B cell (primary cell): ENCODE results near the gene RGS14. TPM values are rescaled to one million over a fixed set of nuclear protein-coding genes. Genes with fewer than 3 reads are reported as not detected.
A peak's percentile ranks its signal among the peaks of the same experiment; 100 is the strongest.

Experiments
- ATAC-seq: fragments of 200-7000 bp; cut with Tn5 transposase; one replicate; pipeline ENCODE4 v1.10.0; 2021; ENCODE audit warnings: low read depth, mild to moderate bottlenecking, moderate number of reproducible peaks, moderate library complexity
- CTCF ChIA-PET: fragments of 350-600 bp; sonication (Branson Sonifier 250); formaldehyde crosslinking; loops from one replicate; lab custom pipeline; 2021; ENCODE audit warnings: antibody characterized with exemption, inconsistent platforms; lab: Charles Lee
- POLR2A ChIA-PET: fragments of 350-600 bp; sonication (Branson Sonifier 250); formaldehyde crosslinking; loops from one replicate; lab custom pipeline; 2021; ENCODE audit warnings: antibody characterized with exemption; lab: Charles Lee
- DNase-seq: peaks from one replicate; pipeline ENCODE4 v3.0.0; 2013
- H2AFZ ChIP-seq: 2 replicates; pipeline ENCODE4 v1.6.1; 2012; ENCODE audit warnings: mild to moderate bottlenecking, low read depth, low read length; ENCODE audit not compliant: insufficient read depth, poor library complexity, severe bottlenecking
- H3K27ac ChIP-seq, 2 donors: 1 replicate in 1 of 2; 2 replicates in 1 of 2; pipeline ENCODE4 v1.5.1; 2012 to 2013; ENCODE audit warnings: low read length in 2 of 2, mild to moderate bottlenecking in 2 of 2, moderate library complexity in 1 of 2
- H3K27me3 ChIP-seq, 4 experiments: fragments of 200-600 bp in 1 of 4; sonication (generic) in 1 of 4; replicated peaks in 1 of 4; 1 replicate in 2 of 4; 2 replicates in 2 of 4; pipeline versions ENCODE4 v1.6.1 to v1.7.0; 2013 to 2016; ENCODE audit warnings: low read length in 3 of 4, mild to moderate bottlenecking in 2 of 4, mixed read lengths in 1 of 4, moderate library complexity in 1 of 4; ENCODE audit not compliant: insufficient read depth in 4 of 4, control insufficient read depth in 3 of 4; ENCODE audit errors: control extremely low read depth in 1 of 4
- H3K36me3 ChIP-seq, 2 experiments: replicated peaks in 1 of 2; 1 replicate in 1 of 2; 2 replicates in 1 of 2; pipeline versions ENCODE4 v1.6.1 to v1.7.1; 2013; ENCODE audit warnings: low read length in 1 of 2; ENCODE audit not compliant: insufficient read depth in 2 of 2, control insufficient read depth in 1 of 2; ENCODE audit errors: control extremely low read depth in 1 of 2, extremely low read depth in 1 of 2
- H3K4me1 ChIP-seq, 2 donors: fragments of 200-600 bp in 1 of 2; sonication (generic) in 1 of 2; 1 replicate in 1 of 2; 2 replicates in 1 of 2; pipeline versions ENCODE4 v1.5.1 to v1.6.1; 2013 to 2017; ENCODE audit warnings: low read length in 2 of 2; ENCODE audit not compliant: control insufficient read depth in 2 of 2, insufficient read depth in 2 of 2
- H3K4me2 ChIP-seq: replicated peaks from 2 replicates; pipeline ENCODE3; 2012; ENCODE audit warnings: mild to moderate bottlenecking, low read depth, low read length; ENCODE audit not compliant: poor library complexity, severe bottlenecking
- H3K4me3 ChIP-seq, 5 experiments: fragments of 200-600 bp in 1 of 5; sonication (generic) in 1 of 5; 1 replicate in 3 of 5; 2 replicates in 2 of 5; pipeline versions ENCODE4 v1.5.1 to v1.7.0; 2011 to 2016; ENCODE audit warnings: low read length in 4 of 5, mild to moderate bottlenecking in 4 of 5, low read depth in 2 of 5, control low read depth in 1 of 5, moderate library complexity in 1 of 5; ENCODE audit not compliant: insufficient read depth in 1 of 5; ENCODE audit errors: control extremely low read depth in 1 of 5, extremely low read depth in 1 of 5
- H3K79me2 ChIP-seq: fragments of 200-600 bp; sonication (generic); one replicate; pipeline ENCODE4 v1.6.0; 2016; ENCODE audit warnings: low read length; ENCODE audit not compliant: control insufficient read depth, insufficient read depth
- H3K9ac ChIP-seq: fragments of 200-600 bp; sonication (generic); 2 replicates; pipeline ENCODE4 v1.6.1; 2017; ENCODE audit warnings: mild to moderate bottlenecking, low read length, moderate library complexity
- H3K9me3 ChIP-seq, 3 donors: one replicate each; pipeline versions ENCODE4 v1.6.1 to v1.7.1; 2013; ENCODE audit warnings: low read length in 2 of 3; ENCODE audit not compliant: control insufficient read depth in 2 of 3, insufficient read depth in 1 of 3; ENCODE audit errors: control extremely low read depth in 1 of 3
- H4K20me1 ChIP-seq: 2 replicates; pipeline ENCODE4 v1.6.0; 2012; ENCODE audit warnings: mild to moderate bottlenecking, low read length; ENCODE audit not compliant: insufficient read depth, control insufficient read depth, poor library complexity, severe bottlenecking
- H3K27ac Mint-ChIP-seq: one replicate; pipeline ENCODE4 v1.8.0; 2021; ENCODE audit warnings: mixed read lengths
- H3K27me3 Mint-ChIP-seq: one replicate; pipeline ENCODE4 v1.8.0; 2021; ENCODE audit warnings: mixed read lengths
- H3K4me1 Mint-ChIP-seq: one replicate; pipeline ENCODE4 v1.8.0; 2021; ENCODE audit warnings: mixed read lengths
- H3K4me3 Mint-ChIP-seq: one replicate; pipeline ENCODE4 v1.8.0; 2021; ENCODE audit warnings: mixed read lengths
- H3K9me3 Mint-ChIP-seq: one replicate; pipeline ENCODE4 v1.8.0; 2022; ENCODE audit warnings: mixed read lengths; ENCODE audit not compliant: insufficient read depth
- EZH2 ChIP-seq: IDR thresholded peaks from 2 replicates; pipeline ENCODE4 v1.6.1; 2012; ENCODE audit warnings: borderline replicate concordance, low read depth, mild to moderate bottlenecking, moderate library complexity, low read length; ENCODE audit not compliant: insufficient read depth, poor library complexity, severe bottlenecking
- WGBS: methylation state at CpG from one replicate; pipeline ENCODE4 v1.1.5; 2013; ENCODE audit warnings: missing lambda C conversion rate; ENCODE audit not compliant: insufficient coverage; 5-methylcytosine and 5-hydroxymethylcytosine counted together
- intact Hi-C: fragments of 100-400 bp; cut with micrococcal nuclease; formaldehyde crosslinking; loops from one replicate; pipeline ENCODE4 v1.10.0; 2022
- polyA plus RNA-seq: library from polyadenylated mRNA; depleted of rRNA; stranded (reverse); fragments of >200 nt; gene quantifications from 2 replicates; pipeline ENCODE4 v1.2.3, GENCODE V29; 2012
- total RNA-seq, 2 donors: library from RNA; stranded (reverse); fragments of 120-200 nt in 1 of 2; gene quantifications; 1 replicate in 1 of 2; 2 replicates in 1 of 2; pipeline versions ENCODE4 v1.2.3 to v1.2.4, GENCODE V29; 2013 to 2022
- TF ChIP-seq, protein P1 (sequence below): fragments of 200-600 bp; IDR thresholded peaks from one replicate; pipeline ENCODE4 v1.8.0; 2022; ENCODE audit warnings: antibody characterized with exemption, mild to moderate bottlenecking

RGS14 gene
- total and polyA plus RNA-seq, 2 donors (not counting 1 experiment from before 2014, with no cell fraction given): 85.8 to 184 TPM

DNA sequence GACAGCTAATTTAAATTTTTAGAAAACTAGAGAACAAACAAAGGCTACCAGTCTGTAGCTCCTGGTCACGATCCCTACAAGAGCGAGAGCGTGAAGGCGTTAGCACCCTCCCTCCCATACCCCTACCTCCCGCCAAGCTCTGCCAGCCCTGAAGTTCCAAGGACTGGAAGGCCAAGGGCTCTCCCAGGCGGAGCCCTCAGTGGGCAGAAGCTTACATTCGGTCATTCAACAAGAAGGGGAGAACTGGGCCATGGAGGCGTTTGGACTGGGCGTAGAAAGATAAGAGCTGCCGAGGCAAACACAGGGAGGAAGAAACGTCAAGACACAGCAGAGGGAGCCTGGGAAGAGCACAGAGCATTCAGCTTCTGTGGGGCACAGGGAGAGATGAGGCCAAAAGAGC lies 49.0 kb upstream of the RGS14 start:
- TF ChIP-seq, protein P1, sequence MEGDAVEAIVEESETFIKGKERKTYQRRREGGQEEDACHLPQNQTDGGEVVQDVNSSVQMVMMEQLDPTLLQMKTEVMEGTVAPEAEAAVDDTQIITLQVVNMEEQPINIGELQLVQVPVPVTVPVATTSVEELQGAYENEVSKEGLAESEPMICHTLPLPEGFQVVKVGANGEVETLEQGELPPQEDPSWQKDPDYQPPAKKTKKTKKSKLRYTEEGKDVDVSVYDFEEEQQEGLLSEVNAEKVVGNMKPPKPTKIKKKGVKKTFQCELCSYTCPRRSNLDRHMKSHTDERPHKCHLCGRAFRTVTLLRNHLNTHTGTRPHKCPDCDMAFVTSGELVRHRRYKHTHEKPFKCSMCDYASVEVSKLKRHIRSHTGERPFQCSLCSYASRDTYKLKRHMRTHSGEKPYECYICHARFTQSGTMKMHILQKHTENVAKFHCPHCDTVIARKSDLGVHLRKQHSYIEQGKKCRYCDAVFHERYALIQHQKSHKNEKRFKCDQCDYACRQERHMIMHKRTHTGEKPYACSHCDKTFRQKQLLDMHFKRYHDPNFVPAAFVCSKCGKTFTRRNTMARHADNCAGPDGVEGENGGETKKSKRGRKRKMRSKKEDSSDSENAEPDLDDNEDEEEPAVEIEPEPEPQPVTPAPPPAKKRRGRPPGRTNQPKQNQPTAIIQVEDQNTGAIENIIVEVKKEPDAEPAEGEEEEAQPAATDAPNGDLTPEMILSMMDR: no peak
- TF ChIP-seq EZH2: no peak
- DNase-seq (no peak), ATAC-seq (no peak)
- H3K27me3 ChIP-seq: no peaks in the 10 kb centered on the region
- no peak overlapping the region for H3K4me3 ChIP-seq
- H3K9me3 ChIP-seq: peaks cover 0 to 2% (median 0%) of the 10 kb centered on the region in 3 donors
- peaks cover 59 to 79% of the 10 kb centered on the region in 2 donors for H3K4me1 ChIP-seq
- intact Hi-C loops: no loop called here
- H3K4me2 ChIP-seq: peak overlapping the region; percentile 99
- peaks cover 36% of the 10 kb centered on the region for H3K79me2 ChIP-seq
- Mint-ChIP-seq H3K4me3 (no peak overlapping the region), H3K27me3 (no peaks in the 10 kb centered on the region), H3K4me1 (peaks cover 71% of the 10 kb centered on the region), H3K9me3 (no peaks in the 10 kb centered on the region), H3K27ac (peak overlapping the region; percentile 22)
- H4K20me1 ChIP-seq: peaks cover 68% of the 10 kb centered on the region
- H2AFZ ChIP-seq: no peak overlapping the region
- WGBS: 96% methylated on average over 11 of the region's 11 CpGs
- H3K9ac ChIP-seq: no peak overlapping the region
- POLR2A ChIA-PET: no interaction called here
- CTCF ChIA-PET: interaction anchor here (1.0 to 4.9 kb wide), 15 partner anchors 8 to 194 kb away, joined by 3 to 34 read pairs (median 6); partner anchors contain the start of gene LMAN2
- H3K36me3 ChIP-seq: peaks cover 2 to 28% of the 10 kb centered on the region in 2 experiments
- no peak overlapping the region for H3K27ac ChIP-seq
